ENCODE measurements around the gene WNT8B. TPM values are rescaled to one million over a fixed set of nuclear protein-coding genes. Genes with fewer than 3 reads are reported as not detected.

The WNT8B gene
- total and polyA plus RNA-seq, 9 of the 15 experiments (the other 6 are each of a cell fraction or from before 2014, with no cell fraction given) = not detected

DNA sequence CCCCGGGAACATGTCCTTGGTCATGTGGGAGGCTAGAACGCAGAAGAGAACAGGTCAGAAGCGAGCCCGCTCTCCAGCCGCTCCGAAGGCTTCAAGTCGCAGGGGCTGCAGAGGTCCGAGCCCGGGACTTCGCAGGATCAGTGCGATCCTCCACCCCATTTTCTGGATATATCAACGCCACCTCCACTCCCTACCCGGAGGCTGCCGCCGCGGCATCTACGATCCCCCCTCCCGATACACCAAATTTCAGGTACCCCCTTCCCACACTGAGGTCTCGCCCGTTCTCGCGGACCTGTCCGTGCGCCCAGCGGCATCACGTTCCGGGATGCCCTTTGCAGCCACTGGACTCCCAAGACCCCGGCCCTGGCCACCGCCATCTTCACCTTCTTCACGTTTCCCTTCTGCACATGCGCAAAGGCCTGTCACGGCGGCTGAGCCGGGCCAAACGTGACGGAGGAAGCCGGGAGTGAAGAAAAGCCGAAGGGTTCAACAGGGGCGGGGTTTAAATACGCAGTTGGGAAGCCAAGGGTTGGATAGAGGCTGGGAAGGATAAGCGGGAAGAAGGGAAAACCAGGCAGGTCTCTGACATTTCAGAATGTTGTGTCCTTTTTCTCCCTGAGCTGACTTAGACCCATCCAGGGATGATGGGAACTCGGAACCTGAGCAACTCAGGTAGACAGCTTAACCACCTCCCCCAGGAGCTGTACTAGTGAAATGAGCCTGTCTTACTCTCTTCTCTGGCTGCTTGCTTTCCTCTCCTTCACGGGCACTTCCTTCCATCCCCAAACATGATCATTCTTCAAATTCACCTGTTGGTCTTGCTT is 66.9 kb downstream of the WNT8B start, which contains the start of gene NDUFB8 (continued):
- TF ChIP-seq, protein P1, sequence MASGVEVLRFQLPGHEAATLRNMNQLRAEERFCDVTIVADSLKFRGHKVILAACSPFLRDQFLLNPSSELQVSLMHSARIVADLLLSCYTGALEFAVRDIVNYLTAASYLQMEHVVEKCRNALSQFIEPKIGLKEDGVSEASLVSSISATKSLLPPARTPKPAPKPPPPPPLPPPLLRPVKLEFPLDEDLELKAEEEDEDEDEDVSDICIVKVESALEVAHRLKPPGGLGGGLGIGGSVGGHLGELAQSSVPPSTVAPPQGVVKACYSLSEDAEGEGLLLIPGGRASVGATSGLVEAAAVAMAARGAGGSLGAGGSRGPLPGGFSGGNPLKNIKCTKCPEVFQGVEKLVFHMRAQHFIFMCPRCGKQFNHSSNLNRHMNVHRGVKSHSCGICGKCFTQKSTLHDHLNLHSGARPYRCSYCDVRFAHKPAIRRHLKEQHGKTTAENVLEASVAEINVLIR (CRISPR knock-in tag; IDR thresholded peaks at IDR 0.05) = no peak; the same call in 1 of the 2 replicates
- TF ChIP-seq ZNF445 (CRISPR knock-in tag; IDR thresholded peaks at IDR 0.05; ENCODE audit: low read depth) (no peak), NBN (IDR thresholded peaks at IDR 0.05; ENCODE audit: low read depth) (peak; percentile 2; the same call in 1 of the 2 replicates), FOXK1 (CRISPR knock-in tag; IDR thresholded peaks at IDR 0.05; ENCODE audit: borderline replicate concordance) (no peak), CBX1 (IDR thresholded peaks at IDR 0.05; ENCODE audit: low read depth) (no peak), RBBP5 (IDR thresholded peaks at IDR 0.05; ENCODE audit: borderline replicate concordance, insufficient read depth, low read length, poor library complexity, severe bottlenecking) (peak; percentile 87), ZNF140 (CRISPR knock-in tag; IDR thresholded peaks at IDR 0.05) (no peak), ZNF766 (CRISPR knock-in tag; conservative IDR thresholded peaks at IDR 0.05) (no peak), SUPT5H (IDR thresholded peaks at IDR 0.05) (peak; percentile 85), PML (IDR thresholded peaks at IDR 0.05; ENCODE audit: low read length) (peak; percentile 53; the same call in 1 of the 2 replicates), RBM17 (IDR thresholded peaks at IDR 0.05; ENCODE audit: borderline replicate concordance, low read depth, low read length) (no peak), BHLHE40 (IDR thresholded peaks at IDR 0.05; ENCODE audit: low read length) (peak; percentile 64; the same call in 1 of the 2 replicates), ZNF143 (CRISPR knock-in tag; IDR thresholded peaks at IDR 0.05) (no peak), MEIS2 (IDR thresholded peaks at IDR 0.05; ENCODE audit: partially characterized antibody) (peak; percentile 21), ZBTB7A (IDR thresholded peaks at IDR 0.05; ENCODE audit: borderline replicate concordance, control insufficient read depth, low read depth, low read length) (0 out of 2 replicates have a peak, but pooled peaks have one; percentile 33), ZNF274 (IDR thresholded peaks at IDR 0.05; ENCODE audit: borderline replicate concordance, low read depth, low read length) (no peak), ZNF24 (IDR thresholded peaks at IDR 0.05) (0 out of 2 replicates have a peak, but pooled peaks have one; percentile 32), ZKSCAN3 (CRISPR knock-in tag; IDR thresholded peaks at IDR 0.05) (no peak), SP1 (CRISPR knock-in tag; IDR thresholded peaks at IDR 0.05) (0 out of 2 replicates have a peak, but pooled peaks have one; percentile 21), PHF8 (IDR thresholded peaks at IDR 0.05; ENCODE audit: borderline replicate concordance, low read length) (peak; percentile 81; the same call in 1 of the 2 replicates), NELFE (IDR thresholded peaks at IDR 0.05; ENCODE audit: insufficient read depth, insufficient read length) (no peak), CAMTA2 (CRISPR knock-in tag; conservative IDR thresholded peaks at IDR 0.05) (no peak), L3MBTL2 (IDR thresholded peaks at IDR 0.05) (peak; percentile 22; the same call in 1 of the 2 replicates), TBP (optimal IDR thresholded peaks at IDR 0.05; ENCODE audit: low read depth, low read length) (peak; percentile 56)
- TF ChIP-seq, protein P2, sequence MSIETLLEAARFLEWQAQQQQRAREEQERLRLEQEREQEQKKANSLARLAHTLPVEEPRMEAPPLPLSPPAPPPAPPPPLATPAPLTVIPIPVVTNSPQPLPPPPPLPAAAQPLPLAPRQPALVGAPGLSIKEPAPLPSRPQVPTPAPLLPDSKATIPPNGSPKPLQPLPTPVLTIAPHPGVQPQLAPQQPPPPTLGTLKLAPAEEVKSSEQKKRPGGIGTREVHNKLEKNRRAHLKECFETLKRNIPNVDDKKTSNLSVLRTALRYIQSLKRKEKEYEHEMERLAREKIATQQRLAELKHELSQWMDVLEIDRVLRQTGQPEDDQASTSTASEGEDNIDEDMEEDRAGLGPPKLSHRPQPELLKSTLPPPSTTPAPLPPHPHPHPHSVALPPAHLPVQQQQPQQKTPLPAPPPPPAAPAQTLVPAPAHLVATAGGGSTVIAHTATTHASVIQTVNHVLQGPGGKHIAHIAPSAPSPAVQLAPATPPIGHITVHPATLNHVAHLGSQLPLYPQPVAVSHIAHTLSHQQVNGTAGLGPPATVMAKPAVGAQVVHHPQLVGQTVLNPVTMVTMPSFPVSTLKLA (conservative IDR thresholded peaks at IDR 0.05) = peak in 1 of 2 experiments; percentile 26; a peak in 1 of 4 replicates
- TF ChIP-seq, protein P3, sequence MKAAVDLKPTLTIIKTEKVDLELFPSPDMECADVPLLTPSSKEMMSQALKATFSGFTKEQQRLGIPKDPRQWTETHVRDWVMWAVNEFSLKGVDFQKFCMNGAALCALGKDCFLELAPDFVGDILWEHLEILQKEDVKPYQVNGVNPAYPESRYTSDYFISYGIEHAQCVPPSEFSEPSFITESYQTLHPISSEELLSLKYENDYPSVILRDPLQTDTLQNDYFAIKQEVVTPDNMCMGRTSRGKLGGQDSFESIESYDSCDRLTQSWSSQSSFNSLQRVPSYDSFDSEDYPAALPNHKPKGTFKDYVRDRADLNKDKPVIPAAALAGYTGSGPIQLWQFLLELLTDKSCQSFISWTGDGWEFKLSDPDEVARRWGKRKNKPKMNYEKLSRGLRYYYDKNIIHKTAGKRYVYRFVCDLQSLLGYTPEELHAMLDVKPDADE (conservative IDR thresholded peaks at IDR 0.05; ENCODE audit: control insufficient read depth, low read depth, low read length) = peak; percentile 22; the same call in 1 of the 2 replicates
